Activated naive CD4-positive, alpha-beta T cell treated with anti-CD3 and anti-CD28 coated beads, Interleukin-2, amount 10 ng/mL, durations not matched to agents 7 days and 5 days (primary cell): Measurements from ENCODE around the gene PRSS33.

Experiments used
- CTCF ChIA-PET: fragments of 350-600 bp; sonication (Branson Sonifier 250); formaldehyde crosslinking; loops from one replicate; lab custom pipeline; 2021; ENCODE audit warnings: antibody characterized with exemption; lab: Charles Lee
- DNase-seq: peaks from one replicate; pipeline ENCODE4 v3.0.0-alpha.2; 2020
- H3K27ac Mint-ChIP-seq: one replicate; pipeline ENCODE4 v1.8.0; 2021; ENCODE audit warnings: mild to moderate bottlenecking, moderate library complexity, mixed read lengths
- H3K27me3 Mint-ChIP-seq: one replicate; pipeline ENCODE4 v1.8.0; 2021; ENCODE audit warnings: mild to moderate bottlenecking, mixed read lengths
- H3K36me3 Mint-ChIP-seq: one replicate; pipeline ENCODE4 v1.8.0; 2021; ENCODE audit warnings: mixed read lengths
- H3K4me1 Mint-ChIP-seq: one replicate; pipeline ENCODE4 v1.8.0; 2021; ENCODE audit warnings: mixed read lengths
- H3K4me3 Mint-ChIP-seq: one replicate; pipeline ENCODE4 v1.8.0; 2021; ENCODE audit warnings: mild to moderate bottlenecking, moderate library complexity, mixed read lengths
- H3K9me3 Mint-ChIP-seq: one replicate; pipeline ENCODE4 v1.8.0; 2021; ENCODE audit warnings: mixed read lengths

The PRSS33 gene

DNA sequence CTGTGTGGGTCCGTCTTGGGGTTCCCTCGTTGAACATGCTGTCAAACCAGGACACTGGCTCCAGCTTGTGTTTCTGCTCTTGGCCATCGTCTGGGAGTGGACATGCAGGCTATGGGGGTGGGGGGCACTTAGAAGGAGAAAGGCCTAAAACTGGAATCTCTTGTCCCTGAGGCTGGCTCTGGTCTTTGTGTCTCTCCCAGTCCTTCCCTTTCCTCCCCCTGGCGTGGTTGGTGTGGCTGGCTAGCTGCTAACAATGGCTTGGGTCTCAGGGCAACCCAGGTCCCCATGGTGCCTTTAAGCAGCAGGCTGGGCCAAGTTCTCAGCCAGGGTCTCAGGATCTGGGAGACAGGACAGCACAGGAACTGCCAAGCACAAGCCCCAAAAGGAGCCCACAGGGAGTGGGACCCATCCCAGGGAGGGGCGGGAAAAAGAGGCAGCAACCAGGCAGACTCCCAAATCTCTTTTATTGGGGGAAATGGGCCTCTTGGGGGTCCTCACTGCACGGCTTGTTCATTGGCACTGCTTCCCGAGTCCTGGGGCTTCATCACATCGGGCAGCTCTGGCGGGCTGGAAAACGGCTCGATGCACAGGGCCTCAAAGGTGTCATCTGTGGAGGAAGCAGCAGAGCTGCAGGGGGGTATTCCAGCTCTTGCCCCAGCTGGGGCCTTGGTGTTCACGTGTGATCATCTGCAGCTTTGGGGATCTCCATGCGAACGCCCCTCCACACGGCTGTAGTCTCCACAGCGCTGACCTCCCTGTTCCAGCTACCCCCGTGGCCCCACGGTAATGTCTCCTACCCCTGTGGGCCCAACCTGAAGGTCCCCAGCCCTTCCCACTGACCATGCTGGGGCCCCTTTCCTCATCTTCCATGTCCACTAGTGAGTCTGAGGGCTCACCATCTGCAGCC is 15.6 kb downstream of the PRSS33 start:
- H3K27ac Mint-ChIP-seq: peak overlapping the region; percentile 6
- no peaks in the 10 kb centered on the region for H3K9me3 Mint-ChIP-seq
- no peak overlapping the region for H3K4me3 Mint-ChIP-seq
- no peak for DNase-seq
- no peaks in the 10 kb centered on the region for H3K27me3 Mint-ChIP-seq
- H3K36me3 Mint-ChIP-seq: peaks cover 55% of the 10 kb centered on the region
- CTCF ChIA-PET: no interaction called here
- H3K4me1 Mint-ChIP-seq: peaks cover 22% of the 10 kb centered on the region

DNA sequence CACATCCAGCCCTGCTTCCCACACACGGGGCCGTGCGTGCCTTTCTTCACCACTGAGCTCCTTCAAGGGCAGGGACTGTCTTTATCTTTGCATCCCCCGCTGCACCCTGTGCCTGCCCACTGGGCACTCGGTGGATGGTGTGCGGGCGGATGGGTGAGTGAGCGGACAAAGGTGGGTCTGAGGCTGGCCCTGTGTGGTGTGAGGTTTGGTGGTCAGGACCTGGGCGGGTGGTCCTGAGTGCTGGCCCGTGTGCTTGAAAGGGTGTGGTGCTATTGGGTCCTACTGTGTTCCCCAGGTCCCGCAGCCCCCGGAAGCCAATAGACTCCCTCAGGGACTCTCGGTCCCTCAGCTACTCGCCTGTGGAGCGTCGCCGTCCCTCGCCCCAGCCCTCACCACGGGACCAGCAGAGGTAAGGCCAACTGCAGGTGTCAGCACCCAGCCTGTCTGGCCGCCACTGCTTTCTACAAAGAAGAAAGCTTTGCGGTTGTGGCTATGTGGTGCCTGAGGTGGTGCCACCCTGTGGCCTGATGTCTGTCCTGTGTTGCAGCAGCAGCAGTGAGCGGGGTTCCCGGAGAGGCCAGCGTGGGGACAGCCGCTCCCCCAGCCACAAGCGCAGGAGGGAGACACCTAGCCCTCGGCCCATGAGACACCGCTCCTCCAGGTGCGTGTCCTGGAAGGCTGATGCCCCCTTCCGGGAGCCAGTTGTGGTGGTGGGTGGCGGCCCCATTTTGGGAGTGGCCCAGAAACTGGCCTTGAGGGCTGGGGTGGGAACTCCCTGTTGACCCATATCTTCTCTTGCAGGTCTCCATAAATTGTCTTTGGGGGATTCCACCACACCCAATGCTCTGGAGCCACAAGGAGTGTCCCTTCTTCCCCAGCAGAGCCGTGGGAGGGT is 17.1 kb downstream of the PRSS33 start:
- no peaks in the 10 kb centered on the region for H3K27me3 Mint-ChIP-seq
- no peak for DNase-seq
- H3K4me3 Mint-ChIP-seq: no peak overlapping the region
- peaks cover 67% of the 10 kb centered on the region for H3K36me3 Mint-ChIP-seq
- CTCF ChIA-PET: no interaction called here
- peaks cover 10% of the 10 kb centered on the region for H3K4me1 Mint-ChIP-seq
- H3K9me3 Mint-ChIP-seq: no peaks in the 10 kb centered on the region
- no peak overlapping the region for H3K27ac Mint-ChIP-seq

DNA sequence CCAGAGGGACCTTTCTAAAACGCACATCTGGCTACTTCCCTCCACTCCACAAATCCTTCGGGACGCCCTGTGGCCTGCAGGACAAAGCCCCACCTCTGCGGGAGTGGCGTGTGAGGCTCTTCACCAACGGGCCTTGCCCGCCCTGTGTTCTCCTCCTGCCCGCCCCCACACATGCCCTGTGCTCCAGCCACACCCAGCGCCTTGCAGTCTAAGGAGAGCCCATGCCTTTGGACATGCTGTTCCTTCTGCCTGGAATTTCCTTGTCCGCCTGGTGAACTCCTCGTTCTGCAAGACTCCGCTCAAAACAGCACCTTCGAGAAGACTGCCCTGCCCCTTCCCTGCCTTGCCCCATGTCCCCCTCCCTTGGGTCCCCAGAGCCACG is 17.7 kb downstream of the PRSS33 start:
- Mint-ChIP-seq H3K4me1 (peaks cover 6% of the 10 kb centered on the region), H3K9me3 (no peaks in the 10 kb centered on the region), H3K4me3 (no peak overlapping the region), H3K27ac (no peak overlapping the region), H3K36me3 (peaks cover 70% of the 10 kb centered on the region), H3K27me3 (no peaks in the 10 kb centered on the region)
- CTCF ChIA-PET: no interaction called here
- DNase-seq: no peak

DNA sequence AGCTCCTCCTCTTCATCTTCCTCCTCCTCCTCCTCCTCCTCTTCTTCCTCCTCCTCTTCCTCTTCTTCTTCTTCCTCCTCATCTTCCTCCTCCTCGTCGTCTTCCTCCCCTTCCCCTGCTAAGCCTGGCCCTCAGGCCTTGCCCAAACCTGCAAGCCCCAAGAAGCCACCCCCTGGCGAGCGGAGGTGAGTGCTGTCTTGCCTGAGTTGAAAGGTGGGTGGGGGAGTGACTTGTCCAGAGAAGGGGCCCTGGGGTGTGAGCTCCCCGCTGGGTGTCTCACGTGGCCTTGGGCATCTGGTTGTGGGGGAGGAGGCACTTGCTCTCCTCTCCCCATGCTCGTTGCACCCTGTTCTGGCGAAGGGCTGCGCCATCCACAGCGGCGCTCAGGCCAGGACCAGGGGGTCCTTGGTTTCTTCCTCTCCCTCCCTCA is 18.2 kb downstream of the PRSS33 start:
- Mint-ChIP-seq H3K27ac (peak overlapping the region; percentile 77), H3K4me3 (no peak overlapping the region), H3K4me1 (peaks cover 6% of the 10 kb centered on the region), H3K36me3 (peaks cover 75% of the 10 kb centered on the region), H3K9me3 (no peaks in the 10 kb centered on the region), H3K27me3 (no peaks in the 10 kb centered on the region)
- CTCF ChIA-PET: no interaction called here
- DNase-seq: no peak

DNA sequence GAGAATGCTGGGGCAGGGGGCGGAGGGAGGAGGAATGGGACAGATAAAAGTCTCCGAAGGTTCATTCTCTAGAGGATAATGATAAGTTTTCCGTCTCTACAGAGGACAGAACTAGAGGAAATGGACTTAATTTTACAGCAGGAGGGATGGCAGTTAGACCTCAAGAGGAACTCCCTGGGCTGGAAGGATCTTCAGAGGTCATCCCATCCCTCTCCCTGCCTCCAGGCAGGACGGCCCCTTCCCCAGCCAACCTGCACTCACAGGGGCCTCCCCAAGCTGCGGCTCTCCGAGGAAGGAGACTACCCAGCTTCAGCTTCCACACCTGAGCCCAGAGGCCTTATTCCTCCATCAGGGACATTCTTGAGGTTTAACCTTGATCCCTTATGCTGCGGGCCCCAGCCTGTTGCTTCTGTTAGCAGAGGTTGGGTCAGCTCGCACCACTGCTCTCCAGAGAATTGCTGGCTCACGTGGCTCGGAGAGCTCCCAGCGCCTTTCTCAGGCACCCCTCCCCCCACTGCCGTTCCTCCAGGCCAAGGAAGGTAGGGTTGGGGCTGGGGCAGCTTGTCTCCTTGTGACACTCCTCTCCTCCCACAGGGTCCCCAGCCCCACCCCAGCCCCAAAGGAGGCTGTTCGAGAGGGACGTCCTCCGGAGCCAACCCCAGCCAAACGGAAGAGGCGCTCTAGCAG is 18.8 kb downstream of the PRSS33 start:
- DNase-seq: no peak
- H3K36me3 Mint-ChIP-seq: peaks cover 80% of the 10 kb centered on the region
- CTCF ChIA-PET: no interaction called here
- H3K4me3 Mint-ChIP-seq: no peak overlapping the region
- H3K27ac Mint-ChIP-seq: no peak overlapping the region
- no peaks in the 10 kb centered on the region for H3K9me3 Mint-ChIP-seq
- peaks cover 6% of the 10 kb centered on the region for H3K4me1 Mint-ChIP-seq
- no peaks in the 10 kb centered on the region for H3K27me3 Mint-ChIP-seq

GRCh38 chr16:2767891-2768290 is 19.5 kb downstream of the PRSS33 start:
- H3K4me3 Mint-ChIP-seq: no peak overlapping the region
- CTCF ChIA-PET: no interaction called here

DNA sequence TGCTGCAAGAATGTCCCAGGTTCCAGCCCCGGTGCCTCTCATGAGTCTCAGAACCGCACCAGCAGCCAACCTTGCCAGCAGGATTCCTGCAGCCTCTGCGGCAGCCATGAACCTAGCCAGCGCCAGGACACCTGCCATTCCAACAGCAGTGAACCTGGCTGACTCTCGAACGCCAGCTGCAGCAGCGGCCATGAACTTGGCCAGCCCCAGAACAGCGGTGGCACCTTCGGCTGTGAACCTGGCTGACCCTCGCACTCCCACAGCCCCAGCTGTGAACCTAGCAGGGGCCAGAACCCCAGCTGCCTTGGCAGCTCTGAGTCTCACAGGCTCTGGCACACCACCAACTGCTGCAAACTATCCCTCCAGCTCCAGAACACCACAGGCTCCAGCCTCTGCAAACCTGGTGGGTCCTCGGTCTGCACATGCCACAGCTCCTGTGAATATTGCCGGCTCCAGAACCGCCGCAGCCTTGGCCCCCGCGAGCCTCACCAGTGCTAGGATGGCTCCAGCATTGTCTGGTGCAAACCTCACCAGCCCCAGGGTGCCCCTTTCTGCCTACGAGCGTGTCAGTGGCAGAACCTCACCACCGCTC is 20.1 kb downstream of the PRSS33 start:
- H3K36me3 Mint-ChIP-seq: peaks cover 85% of the 10 kb centered on the region
- H3K4me1 Mint-ChIP-seq: peaks cover 2% of the 10 kb centered on the region
- no peak overlapping the region for H3K4me3 Mint-ChIP-seq
- H3K9me3 Mint-ChIP-seq: no peaks in the 10 kb centered on the region
- H3K27me3 Mint-ChIP-seq: no peaks in the 10 kb centered on the region
- peak overlapping the region; percentile 56 for H3K27ac Mint-ChIP-seq
- no peak for DNase-seq
- CTCF ChIA-PET: no interaction called here

More at GRCh38 chr16:2767891-2768290, 19.5 kb downstream of the PRSS33 start:
- H3K9me3 Mint-ChIP-seq: no peaks in the 10 kb centered on the region
- peaks cover 6% of the 10 kb centered on the region for H3K4me1 Mint-ChIP-seq
- H3K27ac Mint-ChIP-seq: peak overlapping the region; percentile 56
- no peaks in the 10 kb centered on the region for H3K27me3 Mint-ChIP-seq
- DNase-seq: no peak
- H3K36me3 Mint-ChIP-seq: peaks cover 83% of the 10 kb centered on the region

DNA sequence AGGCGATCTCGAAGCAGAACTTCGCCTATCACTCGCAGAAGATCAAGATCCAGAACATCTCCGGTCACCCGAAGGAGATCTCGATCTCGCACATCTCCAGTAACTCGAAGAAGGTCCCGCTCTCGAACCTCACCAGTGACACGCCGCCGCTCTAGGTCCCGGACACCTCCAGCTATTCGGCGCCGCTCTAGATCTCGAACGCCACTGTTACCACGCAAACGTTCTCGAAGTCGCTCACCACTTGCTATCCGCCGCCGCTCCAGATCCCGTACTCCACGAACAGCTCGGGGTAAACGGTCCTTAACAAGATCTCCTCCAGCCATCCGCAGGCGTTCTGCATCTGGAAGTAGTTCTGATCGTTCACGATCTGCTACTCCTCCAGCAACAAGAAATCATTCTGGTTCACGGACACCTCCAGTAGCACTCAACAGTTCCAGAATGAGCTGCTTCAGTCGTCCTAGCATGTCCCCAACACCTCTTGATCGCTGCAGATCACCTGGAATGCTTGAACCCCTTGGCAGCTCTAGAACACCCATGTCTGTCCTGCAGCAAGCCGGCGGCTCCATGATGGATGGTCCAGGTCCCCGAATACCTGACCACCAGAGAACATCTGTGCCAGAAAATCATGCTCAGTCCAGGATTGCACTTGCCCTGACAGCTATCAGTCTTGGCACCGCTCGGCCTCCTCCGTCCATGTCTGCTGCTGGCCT is 20.8 kb downstream of the PRSS33 start:
- CTCF ChIA-PET: no interaction called here
- Mint-ChIP-seq H3K27me3 (no peaks in the 10 kb centered on the region), H3K4me3 (no peak overlapping the region), H3K4me1 (no peaks in the 10 kb centered on the region), H3K36me3 (peaks cover 87% of the 10 kb centered on the region), H3K27ac (peak overlapping the region; percentile 28), H3K9me3 (no peaks in the 10 kb centered on the region)
- DNase-seq: no peak

- H3K36me3 Mint-ChIP-seq: peaks cover 93% of the 10 kb centered on the region
- no peaks in the 10 kb centered on the region for H3K27me3 Mint-ChIP-seq
- no peak for DNase-seq
- no peaks in the 10 kb centered on the region for H3K9me3 Mint-ChIP-seq
- H3K4me1 Mint-ChIP-seq: no peaks in the 10 kb centered on the region
- CTCF ChIA-PET: interaction anchor here (0.6 to 0.7 kb wide), 2 partner anchors 8 to 1881 kb away, joined by 3 read pairs; no protein-coding TSS in a partner anchor
- H3K4me3 Mint-ChIP-seq: no peak overlapping the region
- H3K27ac Mint-ChIP-seq: no peak overlapping the region
These were observed 21.6 kb downstream of the PRSS33 start for GRCh38 chr16:2765462-2766404.

DNA sequence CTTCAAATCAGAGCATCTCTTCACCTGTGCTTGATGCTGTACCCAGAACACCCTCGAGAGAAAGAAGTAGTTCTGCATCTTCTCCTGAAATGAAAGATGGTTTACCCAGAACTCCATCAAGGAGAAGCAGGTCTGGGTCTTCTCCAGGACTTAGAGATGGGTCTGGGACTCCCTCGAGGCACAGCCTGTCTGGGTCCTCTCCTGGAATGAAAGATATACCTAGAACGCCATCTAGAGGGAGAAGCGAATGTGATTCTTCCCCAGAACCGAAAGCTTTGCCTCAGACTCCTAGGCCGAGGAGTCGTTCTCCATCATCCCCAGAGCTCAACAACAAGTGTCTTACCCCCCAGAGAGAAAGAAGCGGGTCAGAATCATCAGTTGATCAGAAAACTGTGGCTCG is 22.6 kb downstream of the PRSS33 start:
- Mint-ChIP-seq H3K4me1 (peaks cover 2% of the 10 kb centered on the region), H3K27ac (no peak overlapping the region)

DNA sequence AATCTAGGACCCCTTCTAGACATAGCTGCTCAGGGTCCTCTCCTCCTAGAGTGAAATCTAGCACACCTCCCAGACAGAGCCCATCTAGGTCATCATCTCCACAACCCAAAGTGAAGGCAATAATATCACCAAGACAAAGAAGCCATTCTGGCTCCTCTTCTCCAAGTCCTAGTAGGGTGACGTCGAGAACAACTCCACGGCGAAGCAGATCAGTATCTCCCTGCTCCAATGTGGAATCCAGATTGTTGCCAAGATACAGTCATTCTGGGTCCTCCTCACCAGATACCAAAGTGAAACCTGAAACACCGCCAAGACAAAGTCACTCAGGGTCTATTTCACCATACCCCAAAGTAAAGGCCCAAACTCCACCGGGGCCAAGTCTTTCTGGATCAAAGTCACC is 24.2 kb downstream of the PRSS33 start:
- H3K27me3 Mint-ChIP-seq: no peaks in the 10 kb centered on the region
- no peak overlapping the region for H3K27ac Mint-ChIP-seq
- H3K4me1 Mint-ChIP-seq: peaks cover 8% of the 10 kb centered on the region
- H3K9me3 Mint-ChIP-seq: no peaks in the 10 kb centered on the region
- H3K4me3 Mint-ChIP-seq: no peak overlapping the region
- CTCF ChIA-PET: interaction anchor here (2.8 kb wide), 1 partner anchor 10 kb away, joined by 8 read pairs; no protein-coding TSS in a partner anchor
- peaks cover 96% of the 10 kb centered on the region for H3K36me3 Mint-ChIP-seq
- no peak for DNase-seq

More for the DNA sequence above, 22.6 kb downstream of the PRSS33 start:
- CTCF ChIA-PET: interaction anchor here (0.6 to 2.8 kb wide), 2 partner anchors 11 to 1880 kb away, joined by 3 to 8 read pairs; no protein-coding TSS in a partner anchor
- Mint-ChIP-seq H3K9me3 (no peaks in the 10 kb centered on the region), H3K27me3 (no peaks in the 10 kb centered on the region), H3K36me3 (peaks cover 97% of the 10 kb centered on the region), H3K4me3 (no peak overlapping the region)
- DNase-seq: no peak

- Mint-ChIP-seq H3K27me3 (no peaks in the 10 kb centered on the region), H3K36me3 (peaks cover 96% of the 10 kb centered on the region), H3K27ac (no peak overlapping the region), H3K9me3 (no peaks in the 10 kb centered on the region), H3K4me1 (peaks cover 8% of the 10 kb centered on the region), H3K4me3 (no peak overlapping the region)
- no peak for DNase-seq
- CTCF ChIA-PET: interaction anchor here (2.8 kb wide), 1 partner anchor 9 kb away, joined by 8 read pairs; no protein-coding TSS in a partner anchor
These were observed 24.6 kb downstream of the PRSS33 start for GRCh38 chr16:2762711-2763110.
